ENCODE results near the gene PRKN. TPM values are rescaled to one million over a fixed set of nuclear protein-coding genes. Genes with fewer than 3 reads are reported as not detected.

PRKN gene
- total RNA-seq, 4 donors from 2014 or later: 4.5 to 12.3 (median 9.0) TPM

GRCh38 chr6:162389343-162390085 is 338.1 kb downstream of the PRKN start:
- DNase-seq: no peak
- Histone ChIP-seq H3K4me3 (no peak overlapping the region), H3K27me3 (no peaks in the 10 kb centered on the region), H3K4me1 (no peaks in the 10 kb centered on the region), H3K36me3 (no peaks in the 10 kb centered on the region), H3K27ac (no peak overlapping the region), H3K9me3 (no peaks in the 10 kb centered on the region)
- intact Hi-C loops (cut with DNase I; ENCODE audit: low total_unique reads) (no loop called here), in situ Hi-C loops (cut with MboI; ENCODE audit: low pct_ligation_motif_present in 1 of 4, low pct_unique_long_range_greater_than_20kb in 1 of 4, low sequenced_read_pairs in 3 of 4) (no loop called here)
- 90% methylated on average over 2 to 3 of the region's 3 CpGs for WGBS, 2 donors (ENCODE audit: low coverage in 1 of 2)
- TF ChIP-seq POLR2AphosphoS5 (IDR thresholded peaks at IDR 0.05) (no peak), EP300 (IDR thresholded peaks at IDR 0.05; ENCODE audit: low read depth) (no peak), POLR2A (IDR thresholded peaks at IDR 0.05) (no peak), CTCF (IDR thresholded peaks at IDR 0.05) (no peak)

- Histone ChIP-seq H3K27me3 (no peaks in the 10 kb centered on the region), H3K4me3 (no peak overlapping the region), H3K9me3 (no peaks in the 10 kb centered on the region), H3K36me3 (no peaks in the 10 kb centered on the region), H3K4me1 (no peaks in the 10 kb centered on the region), H3K27ac (no peak overlapping the region)
- 83 to 90% methylated on average over 2 of the region's 2 CpGs for WGBS, 2 donors (ENCODE audit: low coverage in 1 of 2)
- no peak for TF ChIP-seq CTCF (IDR thresholded peaks at IDR 0.05)
- no peak for TF ChIP-seq POLR2AphosphoS5 (IDR thresholded peaks at IDR 0.05)
- in situ Hi-C loops (cut with MboI; ENCODE audit: low pct_ligation_motif_present in 1 of 4, low pct_unique_long_range_greater_than_20kb in 1 of 4, low sequenced_read_pairs in 3 of 4): no loop called here
- intact Hi-C loops (cut with DNase I; ENCODE audit: low total_unique reads): no loop called here
- DNase-seq: no peak
Measured at GRCh38 chr6:162388383-162388777, 339.2 kb downstream of the PRKN start.

GRCh38 chr6:162387718-162388382 is 339.7 kb downstream of the PRKN start:
- WGBS, 2 donors (ENCODE audit: low coverage in 1 of 2): 86 to 89% methylated on average over 15 of the region's 15 CpGs
- no peak for DNase-seq
- Histone ChIP-seq H3K27me3 (no peaks in the 10 kb centered on the region), H3K36me3 (no peaks in the 10 kb centered on the region), H3K27ac (no peak overlapping the region), H3K4me3 (no peak overlapping the region), H3K4me1 (no peaks in the 10 kb centered on the region), H3K9me3 (no peaks in the 10 kb centered on the region)
- TF ChIP-seq EP300 (IDR thresholded peaks at IDR 0.05; ENCODE audit: low read depth): no peak
- no peak for TF ChIP-seq CTCF (IDR thresholded peaks at IDR 0.05)
- no peak for TF ChIP-seq POLR2A (IDR thresholded peaks at IDR 0.05)
- TF ChIP-seq POLR2AphosphoS5 (IDR thresholded peaks at IDR 0.05): no peak
- in situ Hi-C loops (cut with MboI; ENCODE audit: low pct_ligation_motif_present in 1 of 4, low pct_unique_long_range_greater_than_20kb in 1 of 4, low sequenced_read_pairs in 3 of 4) (no loop called here), intact Hi-C loops (cut with DNase I; ENCODE audit: low total_unique reads) (no loop called here)

- no peak for DNase-seq
- no peaks in the 10 kb centered on the region for H3K4me1 ChIP-seq
- WGBS, 2 donors (ENCODE audit: low coverage in 1 of 2): 67 to 71% methylated on average over 4 of the region's 4 CpGs
- no peaks in the 10 kb centered on the region for H3K27me3 ChIP-seq
- H3K36me3 ChIP-seq: no peaks in the 10 kb centered on the region
- no peak overlapping the region for H3K4me3 ChIP-seq
- TF ChIP-seq CTCF (IDR thresholded peaks at IDR 0.05) (no peak), POLR2AphosphoS5 (IDR thresholded peaks at IDR 0.05) (no peak), POLR2A (IDR thresholded peaks at IDR 0.05) (no peak), EP300 (IDR thresholded peaks at IDR 0.05; ENCODE audit: low read depth) (no peak)
- no peaks in the 10 kb centered on the region for H3K9me3 ChIP-seq
- H3K27ac ChIP-seq: no peak overlapping the region
- in situ Hi-C loops (cut with MboI; ENCODE audit: low pct_ligation_motif_present in 1 of 4, low pct_unique_long_range_greater_than_20kb in 1 of 4, low sequenced_read_pairs in 3 of 4): no loop called here
- intact Hi-C loops (cut with DNase I; ENCODE audit: low total_unique reads): no loop called here
Measured at GRCh38 chr6:162385980-162386379, 341.6 kb downstream of the PRKN start.
